Measurements from ENCODE around the gene TNIK.

- no peak for TF ChIP-seq CTCF (IDR thresholded peaks at IDR 0.05; ENCODE audit: low read depth, low read length)
- no peak for TF ChIP-seq POLR2A (IDR thresholded peaks at IDR 0.05; ENCODE audit: extremely low read depth, insufficient read length)
- TF ChIP-seq MAX (IDR thresholded peaks at IDR 0.05; ENCODE audit: low read depth, low read length): no peak
Observed at GRCh38 chr3:171222995-171223394, 237.2 kb downstream of the TNIK start.

Data from NB4 (cell line).